GM12873 (cell line): ENCODE data around the gene SECISBP2.

Source experiments
- TF ChIP-seq, protein P1 (sequence below): IDR thresholded peaks from 2 replicates; pipeline ENCODE4 v1.5.1; 2012; ENCODE audit warnings: low read depth, mild to moderate bottlenecking, moderate library complexity, low read length, control low read depth; ENCODE audit not compliant: insufficient read depth; ENCODE audit errors: missing control alignments

SECISBP2 gene

DNA sequence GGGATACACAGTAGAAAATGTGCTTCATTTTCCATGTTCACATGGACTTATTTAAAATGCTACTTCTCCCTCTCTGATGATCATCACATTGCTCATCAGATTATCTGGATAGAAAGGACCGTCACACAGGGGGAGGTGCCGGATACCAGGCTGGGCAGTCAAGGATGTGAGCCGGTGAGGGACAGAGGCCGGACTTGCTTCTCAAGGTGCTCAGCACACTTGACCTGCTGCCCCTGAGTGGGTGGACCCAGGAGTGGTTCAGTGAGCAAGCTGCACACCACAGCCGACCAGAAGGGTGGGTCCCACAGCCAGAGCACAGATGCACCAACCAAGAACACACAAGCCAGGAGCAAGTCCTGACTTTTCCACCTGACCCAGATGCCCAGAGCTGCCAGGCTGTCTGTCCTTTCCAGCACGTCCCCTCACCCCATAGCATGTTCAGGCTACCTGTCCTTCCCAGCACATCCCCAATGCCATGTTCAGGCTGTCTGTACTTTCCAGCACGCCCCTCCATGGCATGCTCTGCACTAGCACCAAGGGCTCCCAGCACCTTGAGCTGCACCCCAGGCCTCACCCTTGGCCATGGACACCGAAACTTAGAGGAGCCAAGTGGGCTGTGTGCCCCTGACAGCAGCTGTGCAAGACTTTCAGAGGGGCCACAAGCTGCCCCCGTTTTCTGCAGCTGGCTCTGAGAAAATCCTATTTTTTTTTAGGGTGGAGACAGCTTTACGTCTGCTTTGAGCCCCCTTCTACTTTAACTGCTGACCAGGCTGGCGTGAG is 77.8 kb downstream of the SECISBP2 start:
- TF ChIP-seq, protein P1, sequence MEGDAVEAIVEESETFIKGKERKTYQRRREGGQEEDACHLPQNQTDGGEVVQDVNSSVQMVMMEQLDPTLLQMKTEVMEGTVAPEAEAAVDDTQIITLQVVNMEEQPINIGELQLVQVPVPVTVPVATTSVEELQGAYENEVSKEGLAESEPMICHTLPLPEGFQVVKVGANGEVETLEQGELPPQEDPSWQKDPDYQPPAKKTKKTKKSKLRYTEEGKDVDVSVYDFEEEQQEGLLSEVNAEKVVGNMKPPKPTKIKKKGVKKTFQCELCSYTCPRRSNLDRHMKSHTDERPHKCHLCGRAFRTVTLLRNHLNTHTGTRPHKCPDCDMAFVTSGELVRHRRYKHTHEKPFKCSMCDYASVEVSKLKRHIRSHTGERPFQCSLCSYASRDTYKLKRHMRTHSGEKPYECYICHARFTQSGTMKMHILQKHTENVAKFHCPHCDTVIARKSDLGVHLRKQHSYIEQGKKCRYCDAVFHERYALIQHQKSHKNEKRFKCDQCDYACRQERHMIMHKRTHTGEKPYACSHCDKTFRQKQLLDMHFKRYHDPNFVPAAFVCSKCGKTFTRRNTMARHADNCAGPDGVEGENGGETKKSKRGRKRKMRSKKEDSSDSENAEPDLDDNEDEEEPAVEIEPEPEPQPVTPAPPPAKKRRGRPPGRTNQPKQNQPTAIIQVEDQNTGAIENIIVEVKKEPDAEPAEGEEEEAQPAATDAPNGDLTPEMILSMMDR = no peak

DNA sequence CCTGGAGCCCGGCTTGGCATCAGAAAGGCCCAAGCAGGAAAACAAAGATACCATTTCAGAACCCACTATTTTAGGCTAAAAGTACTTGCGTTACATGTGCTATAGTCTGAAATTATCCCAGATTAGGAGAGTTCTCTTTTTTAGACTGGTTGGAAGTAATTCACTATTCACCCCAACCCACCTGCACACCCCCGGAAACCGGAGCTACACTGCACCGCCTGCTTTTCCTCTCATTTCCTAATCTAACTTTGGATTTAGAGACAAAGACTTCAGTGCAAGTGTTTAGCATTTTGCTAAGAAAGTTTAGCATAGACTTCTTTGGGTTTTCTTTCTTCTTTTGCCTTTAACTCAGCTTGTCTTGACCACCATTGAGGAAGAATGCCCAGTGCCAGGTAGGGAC is 79.2 kb downstream of the SECISBP2 start:
- TF ChIP-seq, protein P1 = no peak

DNA sequence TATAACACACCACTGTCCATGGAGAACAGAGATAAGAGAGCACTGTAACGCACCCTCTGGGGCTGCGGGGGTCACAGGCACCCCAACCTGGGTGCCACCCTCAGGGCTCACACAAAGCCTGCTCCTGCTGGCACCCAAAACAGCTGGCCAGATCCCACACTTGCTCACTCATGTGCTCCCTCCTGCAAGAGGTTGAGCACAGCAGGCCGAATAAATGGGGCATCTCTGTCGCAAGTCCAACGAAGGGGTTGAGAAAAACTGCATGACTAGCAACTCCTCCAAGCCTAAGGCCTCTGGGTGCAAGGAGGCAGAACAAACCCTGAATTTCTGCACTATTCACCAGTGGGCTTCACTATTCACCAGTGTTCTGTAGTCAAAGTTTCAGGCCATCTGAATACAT is 80.3 kb downstream of the SECISBP2 start:
- TF ChIP-seq, protein P1 = no peak

DNA sequence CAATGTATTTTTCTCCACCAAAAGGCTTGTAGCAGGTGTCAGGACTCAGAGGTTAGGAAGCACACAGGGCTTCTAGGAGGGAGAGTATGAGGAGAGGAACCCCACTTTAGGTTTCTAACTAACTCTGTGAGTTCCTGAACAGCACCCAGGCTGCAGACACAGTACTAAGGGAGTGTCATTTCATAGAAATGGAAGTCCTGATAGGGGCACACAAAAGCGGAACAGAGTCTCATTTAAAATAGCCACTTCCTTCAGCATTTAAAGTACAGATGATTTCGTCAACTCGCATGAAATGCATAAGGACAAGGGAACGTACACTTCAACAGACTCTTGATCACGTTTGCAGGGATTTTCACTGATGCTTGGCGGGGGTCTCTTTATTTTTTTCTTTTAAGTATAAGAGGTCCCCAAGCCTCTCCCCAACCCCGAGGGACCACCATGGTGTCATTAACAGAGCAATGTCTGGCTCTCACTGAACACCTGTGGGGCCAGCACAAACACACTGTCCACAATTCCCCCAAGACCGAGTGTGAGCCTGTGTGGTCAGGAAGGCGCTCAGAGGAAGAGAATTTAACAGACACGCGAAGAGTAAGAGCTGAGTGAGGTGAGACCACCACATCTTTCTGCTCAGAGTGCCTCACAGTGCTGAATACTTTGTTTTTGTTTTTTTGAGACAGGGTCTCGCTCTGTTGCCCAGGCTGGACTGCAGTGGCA is 82.3 kb downstream of the SECISBP2 start:
- TF ChIP-seq, protein P1 = no peak

DNA sequence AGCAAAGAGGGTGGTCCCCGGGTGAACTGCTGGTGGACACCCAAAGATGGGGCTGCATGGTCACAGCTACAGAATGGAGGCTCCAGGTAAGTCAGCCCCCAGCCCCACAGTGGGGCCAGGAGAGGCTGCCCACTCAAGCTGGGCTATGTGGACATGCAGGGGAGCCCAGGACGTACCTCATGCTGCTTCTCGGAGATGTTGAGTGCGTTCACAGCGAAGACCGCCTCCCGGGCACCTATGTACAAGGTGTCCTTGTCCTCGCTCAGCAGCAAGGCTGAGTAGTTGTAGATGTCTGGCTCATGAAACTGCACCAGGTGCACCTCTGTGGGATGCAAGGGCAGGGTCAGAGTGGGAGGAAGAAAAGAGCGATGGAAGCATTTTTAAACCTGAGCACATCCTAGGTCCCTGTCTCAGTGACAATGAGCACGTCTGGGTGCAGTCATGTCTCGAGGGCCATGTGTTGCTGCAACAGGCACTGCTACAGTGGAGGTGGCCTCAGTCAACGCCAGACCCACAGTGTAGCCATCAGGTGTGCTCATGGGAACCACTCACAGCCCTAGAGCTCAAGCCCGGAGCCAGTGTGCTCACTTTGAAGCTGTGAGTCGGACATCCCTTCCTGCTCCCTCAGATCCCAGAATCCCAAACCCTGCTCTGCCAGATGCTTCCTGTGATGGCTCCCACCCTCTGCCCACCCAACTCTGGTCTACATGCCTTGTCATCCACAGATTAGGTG is 84.6 kb downstream of the SECISBP2 start:
- TF ChIP-seq, protein P1 = no peak

DNA sequence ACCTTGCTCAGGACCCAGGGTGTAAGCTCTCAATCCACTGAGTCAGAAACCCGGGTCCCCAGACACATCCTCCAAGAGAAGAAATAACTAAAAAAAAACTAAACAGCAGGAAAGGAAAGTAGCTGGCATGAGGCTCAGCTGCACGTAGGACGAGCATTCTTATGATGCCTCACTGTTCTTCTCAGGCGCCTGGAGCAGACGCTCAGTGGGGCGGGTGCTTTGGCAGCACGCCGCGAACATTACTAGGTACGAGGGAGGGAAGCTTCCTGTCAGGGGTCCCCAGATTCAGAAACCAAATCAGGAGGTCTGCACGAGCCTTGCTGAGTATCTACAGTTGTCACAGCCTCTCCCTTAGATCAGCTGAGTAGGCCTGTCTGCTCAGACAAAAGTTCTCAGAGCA is 85.8 kb downstream of the SECISBP2 start:
- TF ChIP-seq, protein P1 = no peak

DNA sequence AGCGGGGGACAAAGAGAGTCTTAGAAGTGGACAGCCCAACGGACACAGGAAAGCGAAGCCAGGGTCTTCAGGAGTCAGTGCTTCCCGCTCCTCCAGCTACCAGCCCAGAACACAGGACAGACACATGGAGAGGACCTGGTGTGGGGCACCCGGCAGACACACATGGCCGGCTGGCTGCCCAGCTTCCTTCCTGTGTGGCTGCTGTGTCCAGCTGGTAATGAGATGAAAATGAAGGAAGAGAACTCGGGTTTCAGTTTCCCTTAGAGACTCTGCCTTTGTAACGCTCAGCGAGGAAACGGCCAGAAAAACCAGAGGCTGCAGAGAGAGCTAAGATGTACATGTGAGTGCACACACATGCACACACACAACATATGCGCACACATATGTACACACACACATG is 87.5 kb downstream of the SECISBP2 start:
- TF ChIP-seq, protein P1 = no peak
